ENCODE measurements around the gene ATXN1L. TPM values are rescaled to one million over a fixed set of nuclear protein-coding genes. Genes with fewer than 3 reads are reported as not detected.

The ATXN1L gene, protein sequence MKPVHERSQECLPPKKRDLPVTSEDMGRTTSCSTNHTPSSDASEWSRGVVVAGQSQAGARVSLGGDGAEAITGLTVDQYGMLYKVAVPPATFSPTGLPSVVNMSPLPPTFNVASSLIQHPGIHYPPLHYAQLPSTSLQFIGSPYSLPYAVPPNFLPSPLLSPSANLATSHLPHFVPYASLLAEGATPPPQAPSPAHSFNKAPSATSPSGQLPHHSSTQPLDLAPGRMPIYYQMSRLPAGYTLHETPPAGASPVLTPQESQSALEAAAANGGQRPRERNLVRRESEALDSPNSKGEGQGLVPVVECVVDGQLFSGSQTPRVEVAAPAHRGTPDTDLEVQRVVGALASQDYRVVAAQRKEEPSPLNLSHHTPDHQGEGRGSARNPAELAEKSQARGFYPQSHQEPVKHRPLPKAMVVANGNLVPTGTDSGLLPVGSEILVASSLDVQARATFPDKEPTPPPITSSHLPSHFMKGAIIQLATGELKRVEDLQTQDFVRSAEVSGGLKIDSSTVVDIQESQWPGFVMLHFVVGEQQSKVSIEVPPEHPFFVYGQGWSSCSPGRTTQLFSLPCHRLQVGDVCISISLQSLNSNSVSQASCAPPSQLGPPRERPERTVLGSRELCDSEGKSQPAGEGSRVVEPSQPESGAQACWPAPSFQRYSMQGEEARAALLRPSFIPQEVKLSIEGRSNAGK
- total RNA-seq, result 10 to 100 TPM; 14.5 to 16.2 TPM

DNA sequence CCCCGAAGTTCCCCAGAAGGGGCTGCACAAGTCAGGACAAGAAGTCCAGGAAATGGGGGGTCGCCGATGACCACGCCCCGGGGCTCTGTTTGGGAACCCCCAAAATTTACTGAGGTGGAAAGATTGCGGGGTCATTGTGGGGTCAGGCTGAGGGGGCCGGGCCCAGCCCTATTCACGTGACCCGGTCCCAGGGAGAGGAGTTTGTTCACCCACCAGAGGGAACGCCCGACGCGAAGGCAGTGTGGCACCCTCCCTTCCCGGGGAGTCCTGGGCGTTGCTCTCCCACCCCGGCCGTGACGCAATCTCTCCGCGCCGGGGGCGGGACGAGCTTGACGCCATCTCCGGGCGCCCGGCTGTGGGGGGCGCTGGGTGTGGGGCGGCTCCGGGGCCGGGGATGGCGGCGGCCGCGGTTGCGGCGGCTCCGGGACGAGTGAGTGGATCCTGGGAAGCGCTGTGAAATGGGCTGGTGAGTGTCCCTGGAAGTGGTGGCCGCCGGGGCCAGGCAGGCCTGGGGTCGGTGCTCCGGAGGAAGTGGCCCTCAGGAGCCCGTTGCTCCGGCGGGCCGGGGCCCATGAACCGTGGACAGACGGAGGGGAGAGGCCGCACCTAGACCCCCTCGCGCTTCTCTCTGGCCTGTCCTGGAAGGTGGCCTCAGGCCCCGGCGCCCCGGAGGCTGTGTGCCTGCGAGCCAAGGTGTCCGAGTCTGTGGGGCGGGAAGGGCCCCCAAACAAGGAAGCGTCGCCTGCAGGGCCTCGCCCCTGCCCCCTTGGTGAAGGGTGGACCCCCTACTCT, at the start of gene ATXN1L:
TSS of gene ATXN1L (plus strand) at position 338 of the 792 bp plus-strand sequence. CDS start 3,765 bp downstream, outside the sequence.
- peak; percentile 90 to 92 (median 91) for DNase-seq
- ATAC-seq, result peak; percentile 98
- Histone ChIP-seq H3K27me3 (no peaks in the 10 kb centered on the region), H3K36me3 (replicated peaks in 1 of 2; ENCODE audit: insufficient read depth in 1 of 2, low read depth in 2 of 2) (peaks cover 0 to 14% of the 10 kb centered on the region in 2 donors), H3K27ac (peak within 1 kb of the TSS; percentile 70 to 91 (median 86)), H3K4me3 (peak within 1 kb of the TSS; percentile 70 to 98), H3K4me1 (peaks cover 19% of the 10 kb centered on the region), H3K9me3 (no peaks in the 10 kb centered on the region)
- peak; percentile 82 to 92 (median 91) for TF ChIP-seq POLR2A (IDR thresholded peaks at IDR 0.05)
- TF ChIP-seq, protein P1, sequence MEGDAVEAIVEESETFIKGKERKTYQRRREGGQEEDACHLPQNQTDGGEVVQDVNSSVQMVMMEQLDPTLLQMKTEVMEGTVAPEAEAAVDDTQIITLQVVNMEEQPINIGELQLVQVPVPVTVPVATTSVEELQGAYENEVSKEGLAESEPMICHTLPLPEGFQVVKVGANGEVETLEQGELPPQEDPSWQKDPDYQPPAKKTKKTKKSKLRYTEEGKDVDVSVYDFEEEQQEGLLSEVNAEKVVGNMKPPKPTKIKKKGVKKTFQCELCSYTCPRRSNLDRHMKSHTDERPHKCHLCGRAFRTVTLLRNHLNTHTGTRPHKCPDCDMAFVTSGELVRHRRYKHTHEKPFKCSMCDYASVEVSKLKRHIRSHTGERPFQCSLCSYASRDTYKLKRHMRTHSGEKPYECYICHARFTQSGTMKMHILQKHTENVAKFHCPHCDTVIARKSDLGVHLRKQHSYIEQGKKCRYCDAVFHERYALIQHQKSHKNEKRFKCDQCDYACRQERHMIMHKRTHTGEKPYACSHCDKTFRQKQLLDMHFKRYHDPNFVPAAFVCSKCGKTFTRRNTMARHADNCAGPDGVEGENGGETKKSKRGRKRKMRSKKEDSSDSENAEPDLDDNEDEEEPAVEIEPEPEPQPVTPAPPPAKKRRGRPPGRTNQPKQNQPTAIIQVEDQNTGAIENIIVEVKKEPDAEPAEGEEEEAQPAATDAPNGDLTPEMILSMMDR (IDR thresholded peaks at IDR 0.05), result peak in 2 of 7 experiments; percentile 11 to 28
- WGBS, 2 donors, result 1 to 3% methylated on average over 7 to 56 of the region's 62 CpGs
- intact Hi-C loops (cut with DNase I), result no loop called here

DNA sequence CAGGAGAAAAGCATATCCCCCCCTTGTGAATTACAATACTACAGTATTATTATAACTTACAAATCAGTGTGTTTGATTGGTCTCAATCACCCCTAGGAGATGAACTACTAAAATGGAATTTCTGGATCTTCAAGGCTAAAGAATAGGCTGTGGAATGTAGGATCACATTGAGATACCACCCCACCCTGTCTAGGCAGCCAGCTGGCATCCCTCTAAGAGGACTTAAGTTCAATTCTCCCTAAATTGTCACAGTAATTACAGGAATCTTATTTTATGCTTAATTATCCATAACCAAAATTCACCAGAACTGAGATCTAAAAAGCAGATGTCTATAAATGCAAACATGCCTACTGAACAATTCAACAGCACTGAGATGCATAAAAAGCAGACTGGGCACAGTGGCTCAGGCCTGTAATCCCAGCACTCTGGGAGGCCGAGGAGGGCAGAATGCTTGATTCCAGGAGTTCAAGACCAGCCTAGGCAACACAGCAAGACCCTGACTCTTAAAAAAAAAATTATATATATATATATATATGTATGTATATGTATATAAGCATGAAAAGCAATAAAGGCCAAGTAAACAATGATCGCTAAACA, 49.2 kb upstream of the ATXN1L start:
- Histone ChIP-seq H3K27ac (no peak overlapping the region), H3K4me1 (peaks cover 16% of the 10 kb centered on the region), H3K9me3 (no peaks in the 10 kb centered on the region), H3K36me3 (replicated peaks in 1 of 2; ENCODE audit: insufficient read depth in 1 of 2, low read depth in 2 of 2) (no peaks in the 10 kb centered on the region), H3K4me3 (no peak overlapping the region), H3K27me3 (no peaks in the 10 kb centered on the region)
- ATAC-seq (no peak), DNase-seq (no peak)
- intact Hi-C loops (cut with DNase I), result no loop called here
- WGBS, 2 donors, result 92% methylated on average over 2 of the region's 2 CpGs
- TF ChIP-seq POLR2A (IDR thresholded peaks at IDR 0.05), result no peak
- TF ChIP-seq, protein P1 (IDR thresholded peaks at IDR 0.05), result no peak

DNA sequence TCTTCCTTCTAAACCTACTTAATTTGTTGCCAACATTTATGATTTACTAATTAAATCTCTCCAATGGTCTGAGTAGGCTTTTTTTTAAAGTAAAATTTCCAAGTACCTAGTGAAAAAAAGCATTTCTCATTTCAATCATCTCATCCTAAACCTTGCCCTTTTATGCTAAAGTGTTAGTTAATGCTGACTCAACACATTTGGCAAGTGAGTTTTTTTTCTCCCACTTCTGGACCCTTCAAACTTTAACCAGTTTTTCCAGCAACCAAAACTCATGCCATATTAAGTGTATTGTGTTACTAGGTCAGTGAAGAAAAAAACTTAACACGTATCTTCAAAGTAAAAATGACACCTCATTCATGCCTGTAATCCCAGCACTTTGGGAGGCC, 42.5 kb upstream of the ATXN1L start:
- no peaks in the 10 kb centered on the region for H3K27me3 ChIP-seq
- no peak overlapping the region for H3K4me3 ChIP-seq
- peaks cover 17% of the 10 kb centered on the region for H3K4me1 ChIP-seq
- TF ChIP-seq, protein P1 (IDR thresholded peaks at IDR 0.05), result no peak
- no peak for TF ChIP-seq POLR2A (IDR thresholded peaks at IDR 0.05)
- H3K27ac ChIP-seq, result no peak overlapping the region
- 91 to 94% methylated on average over 1 of the region's 1 CpG for WGBS, 2 donors
- no peaks in the 10 kb centered on the region for H3K36me3 ChIP-seq (replicated peaks in 1 of 2; ENCODE audit: insufficient read depth in 1 of 2, low read depth in 2 of 2)
- ATAC-seq (no peak), DNase-seq (no peak)
- intact Hi-C loops (cut with DNase I), result no loop called here
- no peaks in the 10 kb centered on the region for H3K9me3 ChIP-seq

GRCh38 chr16:71807905-71808592, 37.7 kb upstream of the ATXN1L start:
- Histone ChIP-seq H3K9me3 (no peaks in the 10 kb centered on the region), H3K4me3 (peak overlapping the region; percentile 59 to 91), H3K36me3 (replicated peaks in 1 of 2; ENCODE audit: insufficient read depth in 1 of 2, low read depth in 2 of 2) (no peaks in the 10 kb centered on the region), H3K27ac (peak overlapping the region; percentile 90 to 98 (median 98)), H3K27me3 (no peaks in the 10 kb centered on the region), H3K4me1 (peaks cover 28% of the 10 kb centered on the region)
- intact Hi-C loops (cut with DNase I), result no loop called here
- ATAC-seq (peak; percentile 5), DNase-seq (peak; percentile 34 to 45 (median 38))
- TF ChIP-seq, protein P1 (IDR thresholded peaks at IDR 0.05), result no peak
- no peak for TF ChIP-seq POLR2A (IDR thresholded peaks at IDR 0.05)
- WGBS, 2 donors, result 0 to 1% methylated on average over 26 to 36 of the region's 44 CpGs
